Activated CD4-positive, alpha-beta T cell treated with anti-CD3 and anti-CD28 coated beads for 48 hours (primary cell): Measurements from ENCODE around the gene PDRG1.
"Not testable (repeated sequence)": the region's sequence is repeated elsewhere in the genome, so short reads cannot be mapped to it uniquely, and the experiment has no call there.

Source experiments
- DNase-seq: peaks from one replicate; pipeline ENCODE4 v3.0.0-alpha.2; 2020

The PDRG1 gene

DNA sequence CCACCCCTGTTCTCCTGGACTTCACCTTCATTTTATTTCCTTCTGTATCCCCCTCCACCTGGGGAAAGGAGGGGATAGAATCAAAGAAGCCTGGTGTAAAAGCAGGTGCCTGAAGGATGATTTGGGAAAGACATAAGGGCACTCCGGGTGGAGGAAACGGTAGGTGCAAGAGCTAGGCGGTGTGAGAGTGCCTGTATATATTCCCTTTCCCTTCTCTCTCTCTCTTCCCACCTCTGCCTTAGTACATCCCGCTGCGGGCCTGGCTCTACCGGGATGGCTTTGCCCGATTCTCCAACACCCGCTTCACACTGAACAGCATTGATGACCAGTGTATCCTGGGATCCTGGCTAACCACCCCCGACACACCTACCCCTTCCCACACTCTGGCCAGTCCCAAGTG lies 26.2 kb downstream of the PDRG1 start:
- no peak for DNase-seq

DNA sequence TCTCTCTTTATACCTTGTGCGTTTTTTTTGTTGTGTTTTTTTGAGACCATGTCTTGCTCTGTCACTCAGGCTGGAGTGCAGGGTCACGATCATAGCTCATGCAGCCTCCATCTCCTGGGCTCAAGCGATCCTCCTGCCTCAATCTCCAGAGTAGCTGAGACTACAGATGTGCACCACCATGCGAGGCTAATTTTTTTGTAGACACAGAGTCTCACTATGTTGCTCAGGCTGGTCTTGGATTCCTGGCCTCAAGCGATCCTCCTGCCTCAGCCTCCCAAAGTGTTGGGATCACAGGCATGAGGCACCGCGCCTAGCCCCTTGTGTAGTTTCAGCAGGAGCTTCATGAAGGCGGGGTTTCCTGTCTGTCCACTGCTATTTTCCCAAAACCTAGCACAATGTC lies 27.3 kb downstream of the PDRG1 start:
- no peak for DNase-seq

DNA sequence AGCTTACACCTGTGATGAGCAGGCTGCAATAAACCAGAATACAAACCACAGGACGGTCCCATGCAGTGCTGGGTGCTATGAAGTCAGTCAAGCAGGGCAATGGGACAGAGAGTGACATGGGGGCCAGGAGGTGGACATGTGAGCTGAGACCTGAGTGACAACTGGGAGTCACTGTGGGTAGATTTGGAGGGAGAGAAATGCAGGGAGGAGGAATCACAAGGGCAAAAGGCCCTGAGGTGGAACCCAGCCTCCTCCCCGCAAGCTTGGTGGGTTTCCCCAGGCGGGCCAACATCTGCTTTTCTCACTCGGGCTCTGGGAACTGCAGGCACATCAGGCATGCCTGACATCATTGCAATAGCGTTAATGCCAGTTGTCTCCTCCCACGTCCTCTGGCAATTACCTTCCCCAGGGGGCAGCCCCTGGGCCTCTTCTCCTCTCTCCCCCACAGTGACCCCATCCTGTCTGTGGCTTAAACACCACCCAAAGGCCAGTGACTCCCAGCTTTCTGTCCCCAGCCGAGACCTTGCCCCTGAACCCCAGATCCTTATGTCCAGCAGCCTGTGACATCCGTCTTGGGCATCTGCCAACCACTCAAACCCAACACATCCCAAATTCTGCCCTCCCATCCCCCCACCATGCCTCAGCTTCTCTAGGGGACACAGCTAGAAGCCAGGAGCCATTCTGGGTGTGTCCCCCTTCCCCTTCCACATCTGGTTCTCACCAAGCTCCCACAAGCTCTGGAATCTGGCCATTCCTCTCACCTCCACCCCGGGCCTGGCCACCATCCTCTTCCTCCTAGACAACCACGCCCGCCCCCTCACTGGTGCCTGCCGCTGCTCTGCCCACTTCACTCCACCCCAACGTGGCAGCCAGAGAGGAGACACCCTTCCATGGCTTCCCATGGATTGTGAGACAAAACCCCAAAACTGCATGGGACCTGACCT lies 28.2 kb downstream of the PDRG1 start:
- DNase-seq: no peak

DNA sequence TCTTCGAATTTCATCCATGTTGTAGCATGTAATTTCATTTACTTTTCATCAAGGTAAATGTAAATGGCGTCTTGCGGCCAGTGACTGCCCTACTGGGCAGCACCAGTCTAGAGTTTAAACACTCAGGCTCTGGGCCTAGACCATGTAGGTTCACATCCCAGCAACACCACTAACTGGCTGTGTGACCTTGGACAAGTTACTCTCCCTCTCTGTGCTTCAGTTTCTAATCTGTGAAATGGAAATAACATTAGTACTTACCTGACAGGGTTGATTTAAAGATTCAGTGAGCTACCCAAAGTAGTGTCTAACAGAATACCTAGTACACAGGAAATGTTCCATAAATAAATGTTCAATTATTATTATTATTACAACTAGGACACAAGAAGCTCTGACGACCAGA lies 29.3 kb downstream of the PDRG1 start:
- DNase-seq: no peak

DNA sequence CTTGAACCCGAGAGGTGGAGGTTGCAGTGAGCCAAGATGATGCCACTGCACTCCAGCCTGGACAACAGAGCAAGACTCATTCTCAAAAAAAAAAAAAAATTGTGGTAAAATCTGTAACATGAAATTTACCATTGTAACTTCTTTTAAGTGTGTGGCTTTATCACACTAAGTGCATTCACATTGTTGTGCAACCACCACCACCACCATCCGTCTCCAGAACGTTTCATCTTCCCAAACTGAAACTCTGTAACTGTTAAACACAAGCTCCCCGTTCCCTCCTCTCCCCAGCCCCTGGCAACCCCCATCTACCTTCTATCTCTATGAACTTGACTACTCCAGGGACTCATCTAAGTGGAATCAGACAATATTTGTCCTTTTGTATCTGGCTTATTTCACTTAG lies 29.7 kb downstream of the PDRG1 start:
- DNase-seq: no peak

DNA sequence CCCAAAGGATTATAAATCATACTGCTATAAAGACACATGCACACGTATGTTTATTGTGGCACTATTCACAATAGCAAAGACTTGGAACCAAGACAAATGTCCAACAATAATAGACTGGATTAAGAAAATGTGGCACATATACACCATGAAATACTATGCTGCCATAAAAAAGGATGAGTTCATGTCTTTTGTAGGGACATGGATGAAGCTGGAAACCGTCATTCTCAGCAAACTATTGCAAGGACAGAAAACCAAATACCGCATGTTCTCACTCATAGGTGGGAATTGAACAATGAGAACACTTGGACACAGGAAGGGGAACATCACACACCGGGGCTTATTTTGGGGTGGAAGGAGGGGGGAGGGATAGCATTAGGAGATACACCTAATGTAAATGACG lies 30.4 kb downstream of the PDRG1 start:
- DNase-seq: not testable (repeated sequence)

DNA sequence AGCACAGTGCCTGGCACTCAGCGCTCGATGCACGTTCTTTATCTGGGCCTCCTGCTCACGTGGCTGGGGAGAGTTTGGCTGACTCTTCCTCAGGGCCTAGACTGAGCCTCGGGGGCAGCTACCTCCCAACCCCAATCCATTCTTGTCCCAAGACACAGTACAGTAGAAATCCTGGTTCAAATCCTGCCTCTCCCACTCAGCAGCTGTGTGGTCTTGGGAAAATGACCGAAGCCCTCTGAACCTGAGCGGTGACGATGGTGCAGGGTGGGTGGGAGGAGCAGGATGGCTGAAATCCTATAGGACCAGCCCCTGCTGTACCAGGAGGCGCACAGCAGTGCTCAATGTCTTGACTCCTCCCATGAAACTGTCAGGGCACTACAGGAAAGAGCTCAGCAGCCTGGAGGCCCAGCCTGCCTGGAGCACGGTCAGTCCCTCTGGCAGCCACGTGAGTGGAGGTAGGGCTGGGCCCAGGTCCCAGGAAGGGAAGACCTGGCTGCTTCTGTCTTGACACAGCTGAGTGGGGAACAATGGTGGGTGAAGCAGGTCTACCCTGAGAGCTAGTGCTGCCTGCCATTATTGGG lies 31.5 kb downstream of the PDRG1 start:
- DNase-seq: no peak

DNA sequence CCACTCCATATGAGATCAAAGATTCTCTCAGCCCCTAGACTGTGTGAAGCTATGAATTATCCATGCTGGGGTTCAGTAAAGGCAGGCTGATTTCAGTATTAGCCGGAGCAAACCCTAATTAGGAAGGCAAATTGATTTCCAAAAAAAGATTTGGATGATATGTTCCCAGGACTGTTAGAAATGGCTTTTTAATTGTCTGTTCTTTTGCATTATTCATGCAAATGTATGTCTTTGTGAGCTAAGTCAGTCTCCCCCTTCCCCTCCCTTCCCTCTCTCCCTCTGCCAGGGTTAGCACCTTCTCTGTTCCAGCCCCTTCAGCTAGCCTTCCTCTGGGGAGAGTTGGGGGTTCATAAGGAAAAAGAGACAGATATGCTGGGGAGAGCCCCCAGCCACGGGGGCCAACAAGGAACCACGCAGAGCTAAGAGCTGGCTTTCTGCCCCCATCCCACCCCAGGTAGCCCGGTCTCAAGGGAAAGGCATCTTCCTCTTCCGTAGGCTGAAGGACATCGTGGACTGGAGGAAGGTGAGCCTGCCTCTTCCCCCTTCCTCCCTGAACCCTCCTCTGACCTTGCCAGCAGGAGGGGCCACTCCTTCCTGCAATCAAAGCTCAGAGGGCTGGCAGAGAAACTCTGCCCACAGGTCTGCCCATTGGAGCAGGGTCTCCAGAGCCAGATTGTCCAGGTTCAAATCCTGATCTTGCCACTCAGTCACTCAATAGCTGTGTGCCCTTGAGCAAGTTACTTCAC lies 32.3 kb downstream of the PDRG1 start:
- no peak for DNase-seq

DNA sequence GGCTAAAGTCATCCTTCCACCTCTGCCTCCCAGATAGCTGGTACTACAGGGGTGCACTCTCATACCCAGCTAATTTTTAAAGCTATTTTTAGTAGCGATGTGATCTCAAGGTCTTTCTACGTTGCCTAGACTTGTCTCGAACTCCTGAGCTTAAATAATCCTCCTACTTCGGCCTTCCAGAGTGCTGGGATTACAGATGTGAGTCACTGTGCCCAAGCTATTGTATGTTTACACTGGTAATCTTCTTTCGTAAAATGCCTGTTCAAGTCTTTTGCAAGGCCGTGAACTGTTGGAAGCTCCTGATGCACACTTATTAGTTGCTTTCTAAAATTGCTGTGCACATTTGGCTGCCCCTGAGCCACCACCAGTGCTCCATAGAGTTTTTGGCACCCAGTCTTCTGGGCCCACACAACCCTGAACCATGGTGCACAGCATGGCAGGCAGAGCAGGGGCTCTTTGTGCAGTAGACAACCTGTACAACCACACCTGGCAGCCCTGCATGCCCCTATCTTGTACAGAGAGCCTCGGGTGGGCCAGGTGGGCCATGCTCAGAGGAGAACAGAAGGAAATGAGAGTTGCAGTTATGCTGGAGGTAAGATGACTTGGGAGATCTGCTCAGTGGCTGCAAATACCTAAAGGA lies 33.3 kb downstream of the PDRG1 start:
- no peak for DNase-seq

DNA sequence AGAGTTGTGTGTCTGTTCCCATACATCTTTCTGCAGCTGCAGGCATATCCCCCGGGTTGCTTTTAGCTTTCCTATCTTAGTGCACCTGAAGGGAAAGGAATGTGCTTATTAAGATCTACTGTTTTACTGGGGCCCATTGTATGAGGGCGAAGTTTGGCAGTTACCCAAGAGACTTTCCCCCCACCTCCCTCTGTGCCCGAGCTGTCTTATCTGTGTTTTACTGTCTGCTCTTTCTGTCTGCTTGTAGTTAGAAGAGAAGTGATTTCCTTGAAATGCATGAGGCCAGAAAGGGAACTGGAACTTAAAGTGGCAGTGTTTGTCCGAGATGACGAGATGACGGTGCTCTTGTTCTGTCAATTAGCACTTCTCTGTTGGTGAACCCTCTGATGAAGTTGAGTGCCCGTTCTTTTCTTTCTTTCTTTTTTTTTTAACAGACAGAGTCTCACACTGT lies 33.9 kb downstream of the PDRG1 start:
- DNase-seq: not testable (repeated sequence)

DNA sequence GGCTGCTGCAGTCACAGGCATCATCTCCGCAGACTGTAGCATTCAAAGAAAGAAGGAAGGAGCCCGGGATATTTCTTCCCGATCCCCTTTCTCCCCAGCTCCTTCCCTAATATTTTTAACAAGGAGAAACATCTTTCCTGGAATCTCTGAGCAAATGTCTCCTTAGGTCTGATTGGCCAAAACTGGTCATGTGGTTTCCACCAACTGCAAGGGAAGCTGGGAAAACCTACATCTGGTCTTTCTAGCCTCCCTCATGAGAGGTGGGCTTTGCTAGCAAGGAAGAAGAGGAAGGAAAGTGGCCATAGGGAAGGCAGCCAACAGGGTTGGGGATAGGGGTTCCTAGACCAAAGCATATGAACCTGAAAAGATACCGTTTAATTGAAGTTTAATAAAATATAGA lies 35.1 kb downstream of the PDRG1 start:
- no peak for DNase-seq

DNA sequence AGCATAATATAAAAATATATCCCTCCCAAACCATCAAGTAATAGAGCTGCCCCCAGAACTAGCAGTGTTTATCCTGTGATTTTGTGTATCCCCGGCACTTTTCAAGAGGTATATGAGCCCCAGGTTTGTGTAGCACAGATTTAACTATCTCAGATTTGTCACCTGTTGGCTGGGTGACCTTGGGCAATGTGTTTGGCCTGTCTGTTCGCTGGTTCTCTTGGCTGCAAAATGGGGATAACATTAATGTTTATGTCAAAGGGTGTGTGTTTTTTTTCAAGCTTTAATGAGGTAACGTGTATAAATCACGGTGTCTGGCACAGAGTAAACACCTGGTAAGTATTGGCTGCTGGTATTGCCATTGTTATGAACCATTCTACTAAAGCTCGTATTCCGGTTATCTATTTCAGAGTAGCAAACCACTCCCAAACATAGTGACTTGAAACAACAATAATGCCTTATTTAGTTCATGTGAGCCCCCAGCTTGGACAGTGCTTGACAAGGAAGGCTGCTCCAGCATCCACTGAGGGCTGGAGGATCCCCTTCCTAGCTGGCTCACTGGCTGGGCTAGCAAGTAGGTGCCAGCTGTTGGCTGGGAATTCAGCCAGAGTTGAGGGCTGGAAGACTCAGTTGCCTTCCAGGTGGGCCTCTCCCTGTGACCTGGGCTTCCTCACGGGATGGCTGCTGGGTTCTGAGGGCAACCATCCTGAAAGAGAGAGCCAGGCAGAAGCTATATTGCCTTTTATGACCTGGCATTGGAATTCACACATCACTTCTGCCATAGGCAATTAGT lies 36.2 kb downstream of the PDRG1 start:
- no peak for DNase-seq

DNA sequence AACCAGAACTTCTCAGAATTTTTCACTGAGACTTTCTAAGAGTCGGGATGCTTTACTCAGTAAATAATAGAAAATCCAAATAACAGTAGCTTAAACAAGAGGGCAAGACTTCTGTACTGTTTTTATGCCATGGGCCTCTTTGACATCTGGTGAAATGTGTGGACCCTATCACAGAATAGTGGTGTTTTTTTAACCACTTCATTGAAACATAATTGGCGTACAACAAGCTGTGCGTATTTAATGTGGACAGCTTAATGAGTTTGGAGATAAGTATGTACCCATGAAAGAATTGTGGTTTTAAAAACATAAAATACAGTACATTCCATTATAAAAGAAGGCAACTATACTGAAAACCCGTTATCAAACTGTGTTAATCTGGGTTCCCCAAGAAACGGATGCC lies 37.7 kb downstream of the PDRG1 start:
- no peak for DNase-seq

DNA sequence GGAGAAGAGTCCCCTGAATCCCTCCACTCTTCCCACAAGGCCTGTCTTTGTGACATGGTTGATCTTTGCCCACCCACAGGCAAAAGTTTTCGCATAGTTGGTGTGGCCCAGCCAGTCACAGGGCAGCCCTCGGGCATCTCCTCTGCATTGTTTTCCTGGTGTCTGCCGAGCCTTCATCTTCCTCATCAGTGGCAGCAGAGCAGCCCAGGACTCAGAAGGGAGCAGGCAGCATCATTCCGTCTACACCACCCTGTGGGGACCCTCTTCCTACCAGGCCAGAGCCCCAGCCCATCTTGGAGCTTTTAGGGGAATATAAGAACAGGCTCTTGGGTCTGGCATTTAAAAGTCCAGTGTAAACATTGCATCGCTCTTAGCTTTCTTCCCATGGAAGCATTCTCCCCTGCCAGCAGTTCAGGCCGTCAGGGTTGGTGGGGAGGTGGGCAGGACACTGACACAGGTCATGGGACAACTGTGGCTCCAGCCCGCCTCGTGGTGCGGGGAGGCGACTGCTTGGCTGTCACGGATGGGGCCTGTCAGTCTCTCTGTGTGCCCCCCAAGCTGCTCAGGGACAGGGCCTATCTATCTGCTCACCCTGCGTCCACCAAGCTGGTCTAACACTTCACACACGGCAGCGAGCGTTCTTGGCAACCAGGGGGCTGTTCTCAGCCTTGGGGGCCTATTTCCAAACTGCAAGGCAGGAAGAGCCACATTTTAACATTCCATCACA lies 38.3 kb downstream of the PDRG1 start:
- no peak for DNase-seq

DNA sequence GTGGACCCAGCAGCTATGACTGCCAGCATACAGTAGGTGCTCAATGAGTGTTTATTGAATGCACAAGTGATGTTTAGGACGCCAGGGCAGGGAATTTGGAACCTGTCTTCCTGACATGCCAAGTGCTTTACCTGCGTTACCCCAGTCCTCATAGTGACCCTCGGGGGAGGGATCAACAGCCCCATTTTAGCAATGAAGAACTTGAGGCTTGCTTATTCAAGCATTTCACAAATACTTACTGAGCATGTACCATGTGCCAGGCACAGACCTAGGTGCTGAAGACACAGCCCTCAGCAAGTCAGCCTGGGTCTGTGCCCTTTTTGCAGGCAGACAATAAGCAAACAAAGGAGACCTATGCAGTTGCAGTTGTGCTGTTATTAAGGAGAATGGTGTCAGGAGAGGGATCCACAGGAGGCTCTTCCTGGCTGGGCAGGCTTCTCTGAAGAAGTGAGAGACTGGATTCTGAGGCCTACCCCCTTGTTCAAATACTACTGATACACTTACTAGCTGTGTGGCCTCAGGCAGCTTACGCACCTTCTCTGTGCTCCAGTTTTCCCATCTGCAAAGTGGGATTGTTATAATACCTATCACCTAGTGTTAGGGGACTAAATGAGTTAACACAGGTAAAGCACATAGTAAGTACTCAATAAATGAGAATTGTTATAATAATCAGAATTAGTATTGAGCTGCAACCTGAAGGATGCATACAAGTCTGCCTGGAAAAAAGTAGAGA lies 41.6 kb downstream of the PDRG1 start:
- DNase-seq: no peak

DNA sequence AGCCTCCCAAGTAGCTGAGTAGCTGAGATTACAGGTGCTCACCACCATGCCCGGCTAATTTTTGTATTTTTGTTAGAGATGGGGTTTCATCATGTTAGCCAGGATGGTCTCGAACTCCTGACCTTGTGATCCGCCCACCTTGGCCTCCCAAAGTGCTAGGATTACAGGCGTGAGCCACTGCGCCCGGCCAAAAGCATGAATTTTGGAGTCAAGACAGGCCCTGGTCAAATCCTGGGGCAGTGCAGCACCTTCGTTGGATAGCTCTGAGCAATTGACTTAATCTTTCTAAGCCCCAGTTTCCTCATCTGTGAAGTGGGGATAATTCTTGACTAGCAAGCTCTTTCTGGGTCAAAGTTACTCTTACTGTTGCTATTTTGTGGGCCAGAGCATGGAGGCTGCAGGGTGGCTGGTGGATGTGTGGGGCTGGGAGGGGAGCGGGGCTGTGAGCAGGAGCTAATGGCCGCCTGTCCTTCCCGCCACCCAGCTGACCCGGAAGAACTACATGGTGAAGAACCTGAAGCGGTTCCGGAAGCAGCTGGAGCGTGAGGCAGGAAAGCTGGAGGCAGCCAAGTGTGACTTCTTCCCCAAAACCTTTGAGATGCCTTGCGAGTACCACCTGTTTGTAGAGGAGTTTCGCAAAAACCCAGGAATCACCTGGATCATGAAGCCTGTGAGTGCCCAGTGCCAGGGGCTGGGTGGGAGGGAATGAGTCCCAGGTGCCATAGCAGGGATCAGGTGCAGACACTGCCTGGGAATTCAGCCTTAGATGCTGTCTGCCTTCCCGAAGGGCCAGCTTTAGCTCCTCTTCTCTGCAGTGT lies 42.4 kb downstream of the PDRG1 start:
- DNase-seq: no peak

DNA sequence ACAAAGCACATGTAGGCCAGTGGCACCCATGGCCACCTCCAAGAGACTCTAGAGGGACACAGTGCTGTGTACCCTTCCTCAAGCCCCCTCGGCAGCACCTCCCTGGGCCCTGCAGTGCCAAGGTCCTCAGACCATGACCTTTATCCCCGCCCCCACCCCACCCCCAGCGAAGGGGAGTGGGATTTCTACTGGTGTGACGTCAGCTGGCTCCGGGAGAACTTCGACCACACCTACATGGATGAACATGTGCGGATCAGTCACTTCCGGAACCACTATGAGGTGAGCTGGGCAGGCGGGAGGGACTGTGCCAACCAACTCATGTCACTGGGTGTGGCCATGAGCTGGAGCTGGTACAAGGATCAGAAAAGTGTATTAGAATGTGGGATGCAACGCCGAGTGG lies 43.4 kb downstream of the PDRG1 start:
- no peak for DNase-seq

DNA sequence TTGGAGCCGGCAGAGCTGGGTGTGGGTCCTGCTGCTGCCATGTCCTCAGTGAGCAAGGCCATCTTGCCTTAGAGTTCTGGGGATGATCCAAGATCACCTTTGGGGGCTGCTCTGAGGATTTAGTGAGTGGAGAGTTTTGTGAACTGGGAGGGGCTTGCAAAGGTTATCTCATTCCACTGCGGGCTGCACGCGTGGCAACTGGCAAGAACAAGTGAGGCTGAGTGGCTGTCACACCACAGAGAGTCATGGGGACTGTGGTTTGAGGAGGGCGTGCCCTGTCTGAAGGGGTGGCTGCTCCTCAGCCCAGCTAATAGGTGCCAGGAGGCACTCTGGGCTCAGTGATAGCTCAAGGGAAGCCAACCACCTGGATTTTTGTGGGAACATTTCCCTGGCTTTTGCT lies 43.8 kb downstream of the PDRG1 start:
- no peak for DNase-seq

DNA sequence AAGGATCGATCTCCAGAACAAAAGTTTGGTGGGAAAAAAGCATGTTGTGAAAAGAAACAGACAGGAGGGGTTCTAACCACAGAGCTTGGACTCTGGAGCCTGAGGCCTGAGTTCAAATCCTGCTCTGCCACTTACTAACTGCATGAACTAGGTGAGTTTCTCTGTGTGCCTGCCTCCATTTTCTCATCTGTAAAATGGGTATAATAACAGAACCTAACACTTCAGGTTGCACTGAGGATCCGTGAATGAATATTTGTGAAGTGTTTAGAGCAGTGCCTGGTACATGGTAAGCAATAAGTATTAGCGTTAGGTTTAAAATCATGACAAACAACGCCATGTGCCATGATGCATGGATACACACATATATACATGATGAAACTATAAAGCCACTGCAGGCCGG lies 44.8 kb downstream of the PDRG1 start:
- no peak for DNase-seq

DNA sequence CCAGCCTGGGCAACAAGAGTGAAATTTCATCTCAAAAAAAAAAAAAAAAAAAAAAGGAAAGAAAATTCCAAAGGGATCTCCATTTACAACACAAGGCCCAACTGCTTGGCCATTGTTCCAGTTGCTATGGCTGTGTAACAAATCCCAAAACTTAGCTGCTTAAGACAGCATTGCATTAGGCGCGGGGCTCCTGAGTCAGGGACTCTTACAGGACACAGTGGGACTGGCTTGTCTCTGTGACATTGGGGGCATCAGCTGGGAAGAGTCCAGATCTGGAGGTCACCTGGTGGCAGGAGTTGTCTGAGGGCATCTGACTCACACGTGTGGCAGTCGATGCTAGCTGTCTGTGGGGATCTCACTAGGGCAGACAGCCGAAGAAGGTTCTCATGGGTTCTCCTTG lies 45.8 kb downstream of the PDRG1 start:
- DNase-seq: no peak
